Naive B cell (primary cell): ENCODE measurements around the gene EFCAB10. TPM values are rescaled to one million over a fixed set of nuclear protein-coding genes. Genes with fewer than 3 reads are reported as not detected.

ENCODE experiments used
- polyA plus RNA-seq, 6 donors: library from polyadenylated mRNA; unstranded; fragments of 300-500 nt; fragmentation: Illumina TruSeq; gene quantifications; one replicate each; pipeline ENCODE4 v1.2.3, GENCODE V29; 2021; ENCODE audit warnings: low read depth in 6 of 6

The EFCAB10 gene
- polyA plus RNA-seq, 6 donors from 2014 or later: 0.24 TPM; not detected in 5

Other genes starting within 250 kb of the EFCAB10 start
- gene SRPK2, start 192.6 kb downstream of the EFCAB10 start, polyA plus RNA-seq: 10 to 100 TPM; 50.6 to 65.5 (median 56.1) TPM
- 1 to 10 TPM; 1.9 to 6.0 (median 3.4) TPM for gene PUS7, start 59.2 kb downstream of the EFCAB10 start, polyA plus RNA-seq
- 10 to 100 TPM in 5 of 6 donors, 1 to 10 TPM in 1; 9.0 to 35.4 (median 14.9) TPM for gene RINT1, start 49.3 kb downstream of the EFCAB10 start, polyA plus RNA-seq